Posterior cingulate gyrus (tissue), 11 donors: ENCODE measurements around the gene ATXN1.
A peak's percentile ranks its signal among the peaks of the same experiment; 100 is the strongest.

Experiments used
- DNase-seq, 10 donors: peaks; one replicate each; pipeline versions ENCODE4 v3.0.0 to v3.0.0-alpha.2; 2020 to 2021; ENCODE audit warnings: mixed read lengths in 3 of 10
- intact Hi-C: fragments of 100-400 bp; cut with DNase I; formaldehyde crosslinking; loops from one replicate; pipeline ENCODE4 v1.15.1; 2023

ATXN1 gene

DNA sequence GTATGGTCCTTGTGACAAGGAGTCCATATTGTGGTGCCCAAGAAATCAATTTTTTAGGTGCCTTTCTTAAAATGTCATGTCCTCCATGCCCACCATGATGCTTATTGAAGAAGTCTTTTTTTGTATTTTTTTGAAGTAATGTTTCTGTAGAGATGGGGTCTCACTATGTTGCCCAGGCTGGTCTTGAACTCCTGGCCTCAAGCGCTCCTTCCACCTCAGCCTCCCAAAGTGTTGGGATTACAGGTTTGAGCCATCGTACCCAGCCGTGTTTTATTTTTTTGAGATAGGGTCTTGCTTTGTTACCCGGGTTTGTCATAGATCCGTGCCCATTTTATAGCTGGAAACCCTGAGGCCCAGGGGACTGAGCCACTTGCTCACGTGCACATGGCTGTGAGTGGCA lies 238.3 kb downstream of the ATXN1 start:
- no peak for DNase-seq
- intact Hi-C loops = no loop called here

DNA sequence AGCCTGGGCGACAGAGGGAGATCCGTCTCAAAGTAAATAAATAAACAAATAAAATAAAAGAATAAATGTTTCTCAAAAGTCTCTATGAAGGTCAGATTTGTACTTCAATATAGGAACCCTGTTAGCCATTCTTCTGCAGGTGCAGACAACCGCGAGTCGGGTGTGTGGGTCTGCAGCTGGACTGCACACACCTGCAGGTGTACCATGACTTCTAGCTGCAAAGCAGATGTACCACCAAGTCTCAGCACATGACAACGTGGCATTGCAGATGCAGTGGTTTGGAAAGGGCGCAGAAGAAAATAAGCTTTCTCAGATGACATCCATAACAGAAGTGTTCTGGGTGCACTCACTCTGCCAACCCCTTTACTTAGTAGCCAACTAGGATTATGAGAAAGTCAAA lies 239.7 kb downstream of the ATXN1 start:
- intact Hi-C loops = no loop called here
- DNase-seq = no peak

DNA sequence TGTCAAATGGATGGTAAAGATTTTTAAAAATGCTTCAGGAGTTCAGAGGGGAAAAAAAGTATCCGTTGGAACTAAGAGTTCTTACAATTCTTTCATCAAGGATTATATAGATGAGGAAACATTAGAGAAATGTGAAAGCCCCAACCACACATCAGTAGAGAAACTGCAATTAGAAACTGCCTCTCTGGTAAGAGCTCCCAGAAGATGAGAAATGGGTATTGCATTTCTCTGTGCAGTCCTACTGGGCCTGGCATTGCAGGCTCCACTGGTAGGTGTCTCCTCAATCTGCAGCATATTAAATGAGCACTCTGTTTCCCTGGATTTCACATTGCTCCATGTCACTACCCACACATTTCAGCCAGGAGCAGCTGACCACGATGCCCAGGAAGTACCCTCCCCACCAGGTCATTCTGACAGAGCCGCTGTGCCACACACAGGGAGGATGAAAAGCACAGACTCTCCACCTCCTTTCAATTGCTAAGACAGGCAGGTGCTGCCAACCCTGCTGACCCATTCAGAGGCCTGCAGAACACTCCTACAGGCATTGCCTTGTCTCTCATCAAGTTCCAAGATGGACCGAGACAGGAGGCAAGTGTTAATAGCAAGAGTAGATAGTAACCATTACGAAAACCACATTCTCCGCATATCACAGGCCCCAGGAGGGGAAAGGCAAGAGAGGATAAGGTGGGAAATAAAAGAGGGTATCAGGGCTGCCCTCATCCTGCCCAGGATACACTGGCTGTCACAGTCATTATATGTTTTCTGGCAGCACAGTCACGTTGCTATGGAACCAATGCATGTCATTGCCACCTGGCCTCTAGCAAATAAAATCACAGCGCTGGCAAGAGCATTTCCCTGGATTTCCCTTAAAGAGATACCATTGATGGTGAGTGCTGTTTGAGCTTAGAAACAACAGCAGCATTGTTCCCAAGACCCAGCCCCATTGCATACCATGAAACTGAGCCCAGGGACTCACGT lies 241.7 kb downstream of the ATXN1 start:
- intact Hi-C loops = no loop called here
- DNase-seq = no peak

GRCh38 chr6:16518265-16518664 lies 243.0 kb downstream of the ATXN1 start:
- intact Hi-C loops = no loop called here
- DNase-seq = no peak

DNA sequence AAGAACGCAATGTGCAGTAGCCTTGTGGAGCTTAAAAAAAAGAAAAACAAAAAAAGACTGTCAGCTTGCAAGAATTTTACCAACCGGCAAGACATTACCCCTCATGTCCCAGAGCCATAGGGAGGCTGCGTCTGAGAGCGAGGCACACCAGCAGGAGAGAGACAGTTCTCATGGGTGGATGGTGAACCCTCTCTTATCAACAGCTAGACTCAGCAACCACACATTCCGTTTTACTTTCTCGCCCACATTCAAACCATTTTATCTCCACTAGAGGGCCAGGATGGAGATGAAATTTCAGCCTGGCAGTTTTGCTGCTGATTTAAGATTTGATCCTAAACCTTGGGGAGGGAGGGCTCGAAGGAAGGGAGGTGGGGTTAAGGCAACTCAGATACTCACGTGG lies 247.0 kb downstream of the ATXN1 start:
- intact Hi-C loops = no loop called here
- DNase-seq = peak in 5 of 10 donors; percentile 17 to 81 (median 20)

DNA sequence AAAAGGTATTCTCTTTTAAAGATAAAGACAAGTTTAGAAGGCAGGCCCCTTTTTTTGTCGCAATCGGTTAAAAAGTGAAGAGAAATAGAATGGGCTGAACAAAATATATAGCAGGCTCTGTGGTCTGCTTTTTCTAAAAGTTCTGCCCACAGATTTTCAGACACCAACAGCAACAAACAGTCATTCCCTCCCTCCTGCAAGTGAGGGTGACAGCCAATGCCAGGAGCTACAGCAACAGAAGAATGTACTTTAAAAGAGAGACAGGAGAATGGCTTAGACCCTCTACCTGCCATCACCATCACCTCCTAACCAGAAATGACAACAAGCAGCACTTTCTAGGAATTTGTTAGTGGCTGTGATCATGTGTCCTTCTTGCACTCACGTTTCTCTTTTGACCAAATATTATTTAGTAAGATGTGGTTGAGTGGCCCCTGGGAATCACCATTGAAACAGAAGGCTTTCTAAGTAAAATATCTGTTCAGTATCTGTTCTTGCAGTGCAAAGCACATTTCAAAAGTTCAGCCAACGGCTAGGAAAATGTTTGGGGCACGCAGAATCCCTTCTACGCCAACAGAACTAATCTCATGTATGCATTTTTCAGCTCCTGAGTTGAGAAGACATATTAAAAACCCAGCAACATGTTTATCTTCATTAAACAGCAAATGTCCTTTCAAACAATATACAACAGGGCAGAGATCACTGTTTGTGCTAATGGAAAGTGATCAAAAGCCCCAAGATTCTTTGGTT lies 248.5 kb downstream of the ATXN1 start:
- no peak for DNase-seq
- intact Hi-C loops = no loop called here

- intact Hi-C loops = no loop called here
- DNase-seq = no peak
Observed at GRCh38 chr6:16511723-16512489, 249.4 kb downstream of the ATXN1 start.

GRCh38 chr6:16511040-16511660 lies 250.1 kb downstream of the ATXN1 start:
- no peak for DNase-seq
- intact Hi-C loops = no loop called here

DNA sequence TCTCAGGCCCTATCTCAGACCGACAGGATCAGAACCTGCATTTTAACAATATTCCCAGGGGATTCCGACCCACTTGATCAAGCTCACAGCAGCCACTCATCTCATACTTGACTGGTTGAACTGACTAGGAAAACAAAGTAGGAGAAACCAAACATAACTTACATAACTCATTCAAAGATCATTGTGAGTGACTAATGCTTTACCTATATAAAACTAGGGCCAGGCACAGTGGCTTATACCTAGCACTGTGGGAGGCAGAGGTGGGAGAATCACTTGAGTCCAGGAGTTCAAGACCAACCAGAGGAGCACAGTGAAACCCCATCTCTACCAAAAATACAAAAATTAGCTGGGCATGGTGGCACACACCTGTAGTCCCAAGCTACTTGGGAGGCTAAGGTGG lies 251.0 kb downstream of the ATXN1 start:
- intact Hi-C loops = loop anchor here (1.0 kb wide), 1 partner anchor 253 kb away; no protein-coding TSS in a partner anchor
- DNase-seq = no peak

DNA sequence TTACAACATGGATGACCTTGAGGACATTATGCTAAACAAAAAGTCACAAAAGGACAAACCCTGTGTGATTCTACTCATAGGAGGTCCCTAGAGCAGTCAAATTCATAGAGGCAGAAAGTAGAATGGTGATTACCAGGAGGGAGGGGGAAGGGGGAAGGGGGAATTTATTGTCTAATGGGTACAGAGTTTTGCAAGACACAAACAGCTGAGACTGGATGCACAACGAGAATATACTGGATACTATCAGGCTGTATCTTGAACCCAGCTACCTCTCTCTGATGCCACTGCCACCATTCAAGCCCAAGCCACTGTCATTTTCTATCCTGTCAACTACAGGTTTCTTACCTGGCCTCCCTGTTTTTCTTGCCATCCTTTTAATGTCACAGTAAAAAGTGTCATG lies 252.3 kb downstream of the ATXN1 start:
- no peak for DNase-seq
- intact Hi-C loops = loop anchor here (10.0 kb wide), 2 partner anchors 94 to 576 kb away; no protein-coding TSS in a partner anchor

DNA sequence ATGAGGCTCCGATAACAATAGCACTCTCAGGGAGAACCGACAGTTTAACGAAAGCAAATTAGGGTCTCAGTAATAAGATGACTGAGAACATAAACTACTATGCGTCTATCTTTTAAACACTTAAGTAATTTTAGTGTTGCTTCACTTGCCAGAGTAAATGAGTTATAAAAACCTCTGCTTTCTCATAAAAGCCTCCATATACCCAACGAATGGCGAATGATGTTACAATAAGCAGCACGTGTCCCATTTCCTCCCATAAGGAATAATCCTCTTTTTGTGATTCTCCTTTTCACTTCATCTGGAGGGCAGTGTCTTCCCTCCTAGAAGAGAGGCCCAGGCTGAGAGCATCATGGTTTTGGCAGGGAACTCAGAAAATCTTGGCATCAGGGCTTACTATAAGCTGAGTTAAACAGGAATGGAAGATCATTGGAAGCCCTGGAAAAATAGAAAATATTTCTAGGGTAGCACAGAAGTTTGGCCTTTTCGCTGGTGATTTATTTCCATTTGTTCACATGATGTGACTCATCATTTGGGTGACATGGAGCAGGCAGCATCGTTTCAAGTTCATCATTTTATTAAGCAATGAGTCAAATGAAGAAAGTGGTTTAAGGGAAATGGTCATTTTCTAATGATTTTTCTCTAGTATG lies 255.4 kb downstream of the ATXN1 start:
- DNase-seq = no peak
- intact Hi-C loops = loop anchor here (10.0 kb wide), 2 partner anchors 91 to 579 kb away; no protein-coding TSS in a partner anchor

GRCh38 chr6:16504609-16505008 lies 256.7 kb downstream of the ATXN1 start:
- intact Hi-C loops = loop anchor here (10.0 kb wide), 2 partner anchors 90 to 580 kb away; no protein-coding TSS in a partner anchor
- no peak for DNase-seq

DNA sequence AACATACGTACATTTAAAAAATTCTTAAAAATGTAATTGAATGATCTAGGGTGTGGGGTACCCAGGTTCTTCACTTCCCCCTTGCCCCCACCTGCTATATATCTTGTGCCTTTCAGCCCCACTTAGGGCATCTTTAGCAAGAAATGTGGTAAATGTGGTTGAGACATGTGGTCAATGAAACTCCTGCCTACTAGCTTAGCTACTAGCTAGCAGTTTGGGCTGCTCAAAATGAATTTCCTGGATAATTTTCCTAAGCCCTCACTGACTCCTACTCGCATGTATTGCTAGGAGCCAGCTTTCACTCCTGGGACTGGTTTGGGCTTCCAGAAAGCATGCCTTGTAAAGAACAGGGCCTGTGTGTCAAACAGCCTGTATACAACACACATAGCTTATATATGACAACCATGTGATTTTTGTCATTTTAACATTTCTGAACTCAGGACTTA lies 257.3 kb downstream of the ATXN1 start:
- intact Hi-C loops = loop anchor here (10.0 kb wide), 2 partner anchors 89 to 581 kb away; no protein-coding TSS in a partner anchor

DNA sequence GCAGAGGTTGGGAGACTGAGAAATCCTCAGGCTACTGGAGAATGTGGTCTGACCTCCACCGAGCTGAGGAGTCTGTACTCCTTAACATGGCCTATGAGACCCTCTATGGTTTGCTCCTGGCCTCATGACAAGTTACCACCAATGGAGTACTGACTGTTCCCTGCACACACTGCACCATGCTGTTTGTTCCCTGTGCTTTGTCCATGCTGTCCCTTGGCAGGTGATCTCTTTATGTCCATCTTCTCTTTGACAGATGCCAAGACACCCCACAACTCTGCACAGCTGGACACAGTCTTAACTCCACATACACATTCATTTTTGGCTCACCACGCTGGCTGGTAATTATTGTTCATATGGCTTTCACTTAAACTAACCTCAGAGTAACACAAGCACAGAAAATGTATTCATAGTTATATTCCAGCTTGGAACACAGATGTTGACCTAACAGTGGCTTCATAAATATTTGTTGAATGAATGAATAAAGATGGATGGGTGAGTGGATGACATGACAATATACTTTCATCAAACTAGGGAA lies 258.0 kb downstream of the ATXN1 start:
- DNase-seq = no peak
- intact Hi-C loops = loop anchor here (10.0 kb wide), 2 partner anchors 89 to 581 kb away; no protein-coding TSS in a partner anchor

More for the DNA sequence above, 257.3 kb downstream of the ATXN1 start:
- DNase-seq = no peak

DNA sequence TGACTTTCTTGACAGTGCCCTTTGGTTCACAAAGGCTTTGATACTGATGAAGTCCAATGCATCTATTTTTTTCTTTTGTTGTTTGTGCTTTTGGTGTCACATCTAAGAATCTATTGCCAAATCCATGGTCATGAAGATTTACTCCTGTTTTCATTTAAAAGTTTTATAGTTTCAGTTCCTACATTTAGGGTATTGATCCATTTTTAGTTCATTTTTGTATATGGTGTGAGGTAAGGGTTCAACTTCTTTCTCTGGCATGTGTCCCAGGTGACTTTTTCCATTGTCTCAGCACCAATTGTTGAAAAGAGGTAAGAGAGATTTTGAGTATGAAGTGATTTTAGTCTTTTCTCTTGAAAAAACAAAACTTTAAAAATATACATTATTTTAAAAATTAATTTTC lies 262.3 kb downstream of the ATXN1 start:
- no peak for DNase-seq
- intact Hi-C loops = loop anchor here (5.0 kb wide), 1 partner anchor 167 kb away; no protein-coding TSS in a partner anchor

DNA sequence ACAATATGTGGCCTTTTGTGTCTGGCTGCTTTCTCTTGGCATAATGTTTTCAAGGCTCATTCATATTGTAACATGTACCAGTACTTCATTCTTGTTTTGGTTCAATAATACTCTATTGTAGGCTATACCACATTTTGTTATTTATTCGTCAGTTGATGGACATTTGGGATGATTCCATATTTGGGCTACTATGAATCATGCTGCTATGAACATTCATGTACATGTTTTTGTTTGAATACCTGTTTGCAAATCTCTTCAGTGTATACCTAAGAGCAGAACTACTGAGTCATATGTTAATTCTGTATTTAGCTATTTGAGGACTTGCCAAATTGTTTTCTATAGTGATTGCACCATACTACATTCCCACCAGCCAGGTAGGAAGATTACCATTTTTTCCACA lies 263.0 kb downstream of the ATXN1 start:
- intact Hi-C loops = loop anchor here (5.0 kb wide), 1 partner anchor 166 kb away; no protein-coding TSS in a partner anchor
- DNase-seq = no peak

DNA sequence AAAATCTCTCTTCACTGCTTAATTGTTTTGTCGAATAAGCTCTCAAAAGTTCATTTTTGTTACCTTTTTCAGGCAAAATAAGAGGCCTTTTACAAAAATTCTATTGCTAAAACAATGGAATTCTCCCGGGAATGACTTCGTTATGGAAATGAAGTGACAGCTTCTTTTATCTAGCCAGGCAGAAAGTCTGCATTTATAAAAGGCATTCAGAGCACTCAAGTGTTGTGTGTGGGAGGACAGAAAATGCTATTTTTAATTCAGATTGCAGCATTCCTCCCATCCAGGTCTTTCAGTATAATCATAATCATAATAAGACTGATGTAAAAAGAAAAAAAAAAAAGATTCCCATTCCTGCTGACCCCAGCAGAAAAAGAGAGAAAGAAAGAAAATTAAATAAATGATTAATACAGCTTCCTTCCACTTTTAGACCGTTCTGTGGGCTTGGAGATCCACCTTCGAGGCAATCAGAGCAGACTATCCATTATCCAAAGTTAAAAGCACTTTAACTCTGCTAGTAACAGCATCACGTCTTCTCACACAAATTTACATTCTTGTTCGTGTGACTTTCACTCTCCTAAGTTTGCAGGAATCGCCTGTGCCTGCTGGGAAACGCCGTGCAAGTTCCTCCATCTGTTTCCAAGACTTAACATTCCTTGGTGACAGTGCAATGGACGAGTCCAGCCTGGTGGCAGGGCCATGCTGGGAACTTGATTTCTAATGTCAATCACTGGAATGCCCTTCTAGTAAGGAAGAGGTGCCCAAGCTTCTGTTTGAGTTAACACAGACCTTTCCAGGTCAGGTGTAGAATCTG lies 264.1 kb downstream of the ATXN1 start:
- intact Hi-C loops = loop anchor here (5.0 kb wide), 1 partner anchor 165 kb away; no protein-coding TSS in a partner anchor
- peak in 1 of 10 donors; percentile 20 for DNase-seq

- intact Hi-C loops = loop anchor here (5.0 kb wide), 1 partner anchor 164 kb away; no protein-coding TSS in a partner anchor
- DNase-seq = no peak
Observed at GRCh38 chr6:16496210-16496609, 265.1 kb downstream of the ATXN1 start.
